Spleen (tissue), 11 donors: ENCODE data around the gene POLR2I. TPM values are rescaled to one million over a fixed set of nuclear protein-coding genes. Genes with fewer than 3 reads are reported as not detected.

ENCODE experiments used
- DNase-seq: peaks from one replicate; pipeline ENCODE4 v3.0.0-alpha.2; 2020
- H3K27ac ChIP-seq, 8 donors: fragments of 200-600 bp; sonication (generic) in 7 of 8; 1 replicate in 4 of 8; 2 replicates in 4 of 8; pipeline versions ENCODE4 v1.5.0 to v1.8.0; 2016 to 2021; ENCODE audit warnings: inconsistent platforms in 4 of 8, mild to moderate bottlenecking in 4 of 8, moderate library complexity in 1 of 8
- H3K27me3 ChIP-seq, 7 donors: fragments of 200-600 bp; sonication (generic) in 6 of 7; replicated peaks in 1 of 7; 1 replicate in 4 of 7; 2 replicates in 3 of 7; pipeline versions ENCODE4 v1.5.0 to v1.8.0; 2016 to 2021; ENCODE audit warnings: inconsistent platforms in 3 of 7, mild to moderate bottlenecking in 1 of 7
- H3K36me3 ChIP-seq, 6 donors: fragments of 200-600 bp; sonication (generic) in 5 of 6; 1 replicate in 4 of 6; 2 replicates in 2 of 6; pipeline versions ENCODE4 v1.5.0 to v1.8.0; 2016 to 2021; ENCODE audit warnings: inconsistent platforms in 2 of 6
- H3K4me1 ChIP-seq, 6 donors: fragments of 200-600 bp; sonication (generic) in 5 of 6; 1 replicate in 3 of 6; 2 replicates in 3 of 6; pipeline versions ENCODE4 v1.5.0 to v1.8.0; 2016 to 2021; ENCODE audit warnings: inconsistent platforms in 3 of 6
- H3K4me3 ChIP-seq, 8 donors: fragments of 200-600 bp; sonication (generic) in 7 of 8; 1 replicate in 4 of 8; 2 replicates in 4 of 8; pipeline versions ENCODE4 v1.5.0 to v1.8.0; 2016 to 2021; ENCODE audit warnings: inconsistent platforms in 4 of 8, mild to moderate bottlenecking in 4 of 8, moderate library complexity in 2 of 8
- H3K9me3 ChIP-seq, 8 donors: fragments of 200-600 bp; sonication (generic) in 7 of 8; 1 replicate in 4 of 8; 2 replicates in 4 of 8; pipeline versions ENCODE4 v1.5.0 to v1.8.0; 2016 to 2021; ENCODE audit warnings: inconsistent platforms in 4 of 8
- POLR2A ChIP-seq, 3 donors: fragments of 450-650 bp; IDR thresholded peaks; one replicate each; pipeline ENCODE4 v1.5.1; 2017; ENCODE audit warnings: antibody characterized with exemption in 3 of 3, mild to moderate bottlenecking in 1 of 3
- POLR2AphosphoS5 ChIP-seq, 3 donors: sonication (generic); formaldehyde crosslinking; IDR thresholded peaks; one replicate each; pipeline ENCODE4 v1.5.1; 2017; ENCODE audit warnings: antibody characterized with exemption in 3 of 3
- WGBS, 5 donors: extraction: QIAGEN DNeasy Blood & Tissue Kit in 3 of 5; methylation state at CpG; one replicate each; pipeline versions ENCODE4 v1.1.5 to v1.1.7; 2013 to 2018; 5-methylcytosine and 5-hydroxymethylcytosine counted together
- intact Hi-C: fragments of 100-400 bp; cut with DNase I; formaldehyde crosslinking; loops from one replicate; pipeline ENCODE4 v1.15.0; 2023; ENCODE audit warnings: low total_unique reads
- polyA plus RNA-seq, 3 donors: library from polyadenylated mRNA; stranded (reverse); fragments of 200-250 nt; gene quantifications; one replicate each; pipeline ENCODE4 v1.2.1, GENCODE V29; 2013
- total RNA-seq, 7 donors: library from RNA; depleted of rRNA in 3 of 7; stranded (reverse); fragments of >200 nt in 3 of 7; fragmentation: NEBNext Ultra II Directional in 4 of 7; extraction: Animal tissue kit (Norgen Biotek cat#: 25700) in 4 of 7; gene quantifications; one replicate each; pipeline versions ENCODE4 v1.1.0 to v1.2.1, GENCODE V29; 2016 to 2021
- TF ChIP-seq, protein P1 (sequence below), 11 experiments: fragments of 200-600 bp in 7 of 11; fragments of 450-650 bp in 4 of 11; sonication (generic) in 4 of 11; IDR thresholded peaks in 8 of 11; conservative IDR thresholded peaks in 3 of 11; 1 replicate in 7 of 11; 2 replicates in 4 of 11; pipeline versions ENCODE4 v1.4.0 to v1.8.0; 2016 to 2021; ENCODE audit warnings: antibody characterized with exemption in 11 of 11, inconsistent platforms in 4 of 11, mild to moderate bottlenecking in 1 of 11
- donor health status: healthy with polysubstance abuse.
- donor health status: DM: no; HTN: no; CAD: no; lungs with moderate emphysema.
- donor health status: DM: no; HTN: no; CAD: no.
- donor health status: Bipolar disorder and iron deficiency.
- donor health status: healthy.
- donor health status: DM: no; HTN: no; CAD: no.
- donor health status: DM: yes; HTN: yes; CAD: no.

Gene POLR2I
- total and polyA plus RNA-seq, 10 donors, result 23.1 to 60.3 (median 38.3) TPM

- 93 to 96% (median 94%) methylated on average over 12 of the region's 12 CpGs for WGBS, 5 donors
- intact Hi-C loops, result no loop called here
- peaks cover 0 to 92% (median 2%) of the 10 kb centered on the region in 6 donors for H3K36me3 ChIP-seq
- H3K4me1 ChIP-seq, result peaks cover 0 to 21% (median 11%) of the 10 kb centered on the region in 6 donors
- TF ChIP-seq POLR2A (IDR thresholded peaks at IDR 0.05), result no peak
- TF ChIP-seq, protein P1, sequence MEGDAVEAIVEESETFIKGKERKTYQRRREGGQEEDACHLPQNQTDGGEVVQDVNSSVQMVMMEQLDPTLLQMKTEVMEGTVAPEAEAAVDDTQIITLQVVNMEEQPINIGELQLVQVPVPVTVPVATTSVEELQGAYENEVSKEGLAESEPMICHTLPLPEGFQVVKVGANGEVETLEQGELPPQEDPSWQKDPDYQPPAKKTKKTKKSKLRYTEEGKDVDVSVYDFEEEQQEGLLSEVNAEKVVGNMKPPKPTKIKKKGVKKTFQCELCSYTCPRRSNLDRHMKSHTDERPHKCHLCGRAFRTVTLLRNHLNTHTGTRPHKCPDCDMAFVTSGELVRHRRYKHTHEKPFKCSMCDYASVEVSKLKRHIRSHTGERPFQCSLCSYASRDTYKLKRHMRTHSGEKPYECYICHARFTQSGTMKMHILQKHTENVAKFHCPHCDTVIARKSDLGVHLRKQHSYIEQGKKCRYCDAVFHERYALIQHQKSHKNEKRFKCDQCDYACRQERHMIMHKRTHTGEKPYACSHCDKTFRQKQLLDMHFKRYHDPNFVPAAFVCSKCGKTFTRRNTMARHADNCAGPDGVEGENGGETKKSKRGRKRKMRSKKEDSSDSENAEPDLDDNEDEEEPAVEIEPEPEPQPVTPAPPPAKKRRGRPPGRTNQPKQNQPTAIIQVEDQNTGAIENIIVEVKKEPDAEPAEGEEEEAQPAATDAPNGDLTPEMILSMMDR (IDR thresholded peaks at IDR 0.05 in 8 of 11, conservative IDR thresholded peaks at IDR 0.05 in 3 of 11), result no peak
- no peak for TF ChIP-seq POLR2AphosphoS5 (IDR thresholded peaks at IDR 0.05)
- no peak overlapping the region for H3K27ac ChIP-seq
- no peak for DNase-seq
- H3K27me3 ChIP-seq, result no peaks in the 10 kb centered on the region
- no peak overlapping the region for H3K4me3 ChIP-seq
- no peaks in the 10 kb centered on the region for H3K9me3 ChIP-seq
Measured at GRCh38 chr19:36103842-36104552, 10.7 kb downstream of the POLR2I start.

DNA sequence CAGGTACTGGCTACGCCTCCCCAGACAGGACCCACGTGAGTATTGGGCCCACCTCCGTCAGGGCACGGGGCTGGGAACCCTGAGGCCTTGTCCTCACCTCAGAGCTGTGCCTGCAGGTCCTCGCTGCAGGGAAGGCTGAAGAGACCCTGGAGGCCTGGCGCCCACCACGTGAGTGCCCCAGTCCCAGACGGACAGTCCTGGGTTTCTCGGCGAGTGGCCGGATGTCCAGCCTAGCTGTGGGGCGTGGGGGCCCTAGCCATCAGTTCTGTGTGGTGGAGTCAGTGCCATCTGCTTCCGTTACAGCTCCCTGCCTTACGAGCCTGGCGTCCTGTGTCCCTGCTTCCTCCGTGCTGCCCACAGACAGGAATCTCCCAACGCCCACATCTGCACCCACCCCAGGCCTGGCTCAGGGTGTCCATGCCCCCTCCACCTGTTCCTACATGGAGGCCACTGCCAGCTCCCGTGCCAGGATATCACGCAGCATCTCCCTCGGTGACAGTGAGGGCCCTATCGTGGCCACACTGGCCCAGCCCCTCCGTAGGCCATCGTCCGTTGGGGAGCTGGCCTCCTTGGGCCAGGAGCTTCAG is 11.5 kb downstream of the POLR2I start:
- Histone ChIP-seq H3K9me3 (no peaks in the 10 kb centered on the region), H3K27ac (no peak overlapping the region), H3K4me3 (no peak overlapping the region), H3K4me1 (peaks cover 0 to 25% (median 11%) of the 10 kb centered on the region in 6 donors), H3K27me3 (no peaks in the 10 kb centered on the region), H3K36me3 (peaks cover 0 to 88% (median 2%) of the 10 kb centered on the region in 6 donors)
- TF ChIP-seq, protein P1 (IDR thresholded peaks at IDR 0.05 in 8 of 11, conservative IDR thresholded peaks at IDR 0.05 in 3 of 11), result no peak
- TF ChIP-seq POLR2AphosphoS5 (IDR thresholded peaks at IDR 0.05) (no peak), POLR2A (IDR thresholded peaks at IDR 0.05) (no peak)
- WGBS, 5 donors, result 92 to 98% (median 93%) methylated on average over 12 to 24 of the region's 24 CpGs
- intact Hi-C loops, result no loop called here
- DNase-seq, result no peak

- no peak overlapping the region for H3K27ac ChIP-seq
- WGBS, 5 donors, result 90 to 97% (median 94%) methylated on average over 25 to 27 of the region's 27 CpGs
- TF ChIP-seq POLR2AphosphoS5 (IDR thresholded peaks at IDR 0.05) (no peak), POLR2A (IDR thresholded peaks at IDR 0.05) (no peak)
- TF ChIP-seq, protein P1 (IDR thresholded peaks at IDR 0.05 in 8 of 11, conservative IDR thresholded peaks at IDR 0.05 in 3 of 11), result no peak
- DNase-seq, result no peak
- peaks cover 0 to 37% (median 11%) of the 10 kb centered on the region in 6 donors for H3K4me1 ChIP-seq
- H3K27me3 ChIP-seq, result no peaks in the 10 kb centered on the region
- intact Hi-C loops, result no loop called here
- no peaks in the 10 kb centered on the region for H3K9me3 ChIP-seq
- H3K4me3 ChIP-seq, result no peak overlapping the region
- peaks cover 0 to 85% (median 0%) of the 10 kb centered on the region in 6 donors for H3K36me3 ChIP-seq
Measured at GRCh38 chr19:36101550-36102327, 12.9 kb downstream of the POLR2I start.
